ENCODE measurements around the gene ERC2.

DNA sequence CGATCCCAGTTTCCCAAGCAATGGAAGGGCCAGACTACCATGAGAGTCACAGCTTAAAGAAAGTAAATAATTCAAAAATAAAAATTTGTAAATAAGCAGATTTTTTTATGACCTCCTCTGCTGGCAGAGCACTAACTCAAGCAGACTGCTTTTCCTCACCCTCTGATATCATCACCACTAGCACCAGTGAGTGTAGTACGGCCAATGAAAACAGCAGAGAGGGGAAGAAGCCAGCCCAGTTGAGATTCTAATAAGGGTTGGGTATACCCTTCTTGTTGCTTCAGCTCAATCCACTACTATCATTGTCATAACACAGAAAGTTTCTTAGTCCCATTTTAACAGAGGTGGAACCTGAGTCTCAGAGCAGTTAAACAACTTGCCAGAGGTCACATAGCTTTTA, 193.1 kb downstream of the ERC2 start:
- TF ChIP-seq POLR2A (IDR thresholded peaks at IDR 0.05; ENCODE audit: low read depth, low read length) (no peak), TAF1 (IDR thresholded peaks at IDR 0.05; ENCODE audit: low read depth, low read length) (no peak), POLR2AphosphoS5 (IDR thresholded peaks at IDR 0.05; ENCODE audit: low read depth, low read length) (no peak)
